DOHH2 (cell line): Measurements from ENCODE around the gene LARGE1.

ENCODE experiments used
- EZH2phosphoT487 ChIP-seq: fragments of 200-600 bp; sonication (generic); IDR thresholded peaks from 2 replicates; pipeline ENCODE4 v1.6.1; 2017; ENCODE audit warnings: borderline replicate concordance, mild to moderate bottlenecking, antibody characterized with exemption, low read length, moderate library complexity, mixed read lengths
- TF ChIP-seq, protein P1 (sequence below): fragments of 200-600 bp; sonication (generic); IDR thresholded peaks from one replicate; pipeline ENCODE4 v1.5.1; 2014; ENCODE audit warnings: antibody characterized with exemption, mild to moderate bottlenecking, low read depth, low read length; ENCODE audit not compliant: poor library complexity, severe bottlenecking

DNA sequence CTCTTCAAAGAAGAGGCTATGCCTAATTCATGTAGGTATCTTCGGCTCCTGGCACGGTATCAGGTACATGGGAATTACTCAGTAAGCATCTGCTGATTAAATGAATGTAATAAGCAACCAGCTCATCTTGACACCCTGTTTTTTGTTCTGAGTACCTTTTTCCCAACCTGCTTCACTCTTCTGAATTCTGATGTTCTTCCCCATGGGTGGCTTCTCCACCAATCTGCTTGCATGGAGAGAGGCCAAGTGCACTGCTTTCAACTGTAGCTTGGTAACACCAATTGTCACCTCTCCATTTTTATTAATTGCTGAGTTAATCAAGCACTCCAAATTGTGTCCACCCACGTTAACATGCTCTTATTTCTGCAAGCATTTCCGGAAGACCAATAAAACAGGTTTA, 40.5 kb downstream of the LARGE1 start:
- TF ChIP-seq, protein P1, sequence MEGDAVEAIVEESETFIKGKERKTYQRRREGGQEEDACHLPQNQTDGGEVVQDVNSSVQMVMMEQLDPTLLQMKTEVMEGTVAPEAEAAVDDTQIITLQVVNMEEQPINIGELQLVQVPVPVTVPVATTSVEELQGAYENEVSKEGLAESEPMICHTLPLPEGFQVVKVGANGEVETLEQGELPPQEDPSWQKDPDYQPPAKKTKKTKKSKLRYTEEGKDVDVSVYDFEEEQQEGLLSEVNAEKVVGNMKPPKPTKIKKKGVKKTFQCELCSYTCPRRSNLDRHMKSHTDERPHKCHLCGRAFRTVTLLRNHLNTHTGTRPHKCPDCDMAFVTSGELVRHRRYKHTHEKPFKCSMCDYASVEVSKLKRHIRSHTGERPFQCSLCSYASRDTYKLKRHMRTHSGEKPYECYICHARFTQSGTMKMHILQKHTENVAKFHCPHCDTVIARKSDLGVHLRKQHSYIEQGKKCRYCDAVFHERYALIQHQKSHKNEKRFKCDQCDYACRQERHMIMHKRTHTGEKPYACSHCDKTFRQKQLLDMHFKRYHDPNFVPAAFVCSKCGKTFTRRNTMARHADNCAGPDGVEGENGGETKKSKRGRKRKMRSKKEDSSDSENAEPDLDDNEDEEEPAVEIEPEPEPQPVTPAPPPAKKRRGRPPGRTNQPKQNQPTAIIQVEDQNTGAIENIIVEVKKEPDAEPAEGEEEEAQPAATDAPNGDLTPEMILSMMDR, result no peak
- no peak for TF ChIP-seq EZH2phosphoT487
